Right lobe of liver (tissue), 4 donors: ENCODE measurements around the gene LSMEM2.

ENCODE experiments used
- CTCF ChIP-seq, 4 donors: fragments of 200-600 bp in 3 of 4; fragments of 450-650 bp in 1 of 4; IDR thresholded peaks; one replicate each; pipeline versions ENCODE4 v1.5.1 to v1.8.0; 2016 to 2022; ENCODE audit warnings: antibody characterized with exemption in 4 of 4, mild to moderate bottlenecking in 2 of 4
- POLR2A ChIP-seq: fragments of 450-650 bp; IDR thresholded peaks from one replicate; pipeline ENCODE4 v1.6.1; 2017; ENCODE audit warnings: antibody characterized with exemption, mild to moderate bottlenecking
- donor health status: DM: no; HTN: no; CAD: no.
- donor health status: DM: no; HTN: no; CAD: no.
- donor health status: DM: no; HTN: yes; CAD: no.

DNA sequence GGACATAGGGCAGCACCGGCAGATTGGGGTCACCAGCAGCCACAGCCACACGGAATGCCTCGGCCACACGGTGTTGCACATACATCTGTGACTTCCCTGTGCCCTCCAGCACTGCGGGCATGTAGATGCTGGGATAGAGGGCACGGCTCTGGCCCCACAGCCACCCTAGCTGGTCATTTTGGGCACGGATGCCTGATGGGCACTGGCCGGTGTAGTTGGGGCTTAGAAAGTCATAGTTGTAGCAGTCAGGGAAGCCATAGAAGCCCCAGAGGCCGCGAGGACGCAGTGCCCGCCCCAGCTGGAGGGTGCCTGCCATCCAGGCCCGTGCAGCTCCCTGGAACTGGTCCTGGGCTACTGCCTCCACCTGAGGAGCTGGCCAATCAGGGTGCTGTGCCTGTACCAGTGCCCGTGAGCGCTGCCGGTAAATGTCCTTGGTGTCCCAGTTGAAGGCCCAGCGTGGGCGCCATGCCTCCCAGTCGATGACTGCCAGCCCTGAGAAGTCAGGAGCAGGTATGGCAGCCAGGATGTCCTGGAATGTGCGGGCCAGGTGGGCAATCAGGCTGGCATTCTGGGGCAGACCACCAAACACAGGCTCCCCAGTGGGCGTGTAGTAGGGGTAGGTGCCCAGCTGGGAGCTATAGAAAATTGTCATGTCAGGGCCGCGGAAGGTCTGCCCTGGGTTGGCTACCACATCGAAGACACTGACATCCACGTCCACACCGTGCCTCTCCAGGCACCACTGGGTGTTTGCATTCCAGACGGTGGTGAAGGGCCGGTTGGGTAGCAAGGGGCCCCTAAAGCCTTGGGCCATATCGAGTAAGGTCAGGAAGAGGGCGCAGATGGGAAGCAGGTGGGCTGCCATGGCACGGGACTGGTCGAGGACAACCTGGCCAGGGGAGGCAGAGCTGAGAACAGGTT, 23.5 kb downstream of the LSMEM2 start:
- no peak for TF ChIP-seq CTCF (IDR thresholded peaks at IDR 0.05)
- peak; percentile 79 for TF ChIP-seq POLR2A
